GM06990 (cell line): ENCODE results near the gene SMAGP.

Experiments used
- DNase-seq: peaks from one replicate; pipeline ENCODE4 v3.0.0-alpha.2; 2011; ENCODE audit not compliant: insufficient read length; ENCODE audit errors: extremely low read depth
- H3K27me3 ChIP-seq: replicated peaks from 2 replicates; pipeline ENCODE4 v1.6.0; 2011; ENCODE audit warnings: low read length; ENCODE audit not compliant: control insufficient read depth, insufficient read depth
- H3K36me3 ChIP-seq: 2 replicates; pipeline ENCODE4 v1.5.1; 2011; ENCODE audit warnings: low read length; ENCODE audit not compliant: control insufficient read depth, insufficient read depth
- H3K4me3 ChIP-seq: replicated peaks from 2 replicates; pipeline ENCODE4 v1.5.1; 2011; ENCODE audit warnings: low read depth, mild to moderate bottlenecking, control low read depth, low read length
- TF ChIP-seq, protein P1 (sequence below): IDR thresholded peaks from 2 replicates; pipeline ENCODE4 v1.5.1; 2011; ENCODE audit warnings: low read length, control low read depth, mild to moderate bottlenecking, inconsistent platforms; ENCODE audit not compliant: insufficient read depth, poor library complexity, severe bottlenecking

The SMAGP gene

GRCh38 chr12:51199366-51199945 is 70.8 kb downstream of the SMAGP start:
- Histone ChIP-seq H3K4me3 (no peak overlapping the region), H3K36me3 (no peaks in the 10 kb centered on the region), H3K27me3 (no peaks in the 10 kb centered on the region)
- DNase-seq, result no peak
- TF ChIP-seq, protein P1, sequence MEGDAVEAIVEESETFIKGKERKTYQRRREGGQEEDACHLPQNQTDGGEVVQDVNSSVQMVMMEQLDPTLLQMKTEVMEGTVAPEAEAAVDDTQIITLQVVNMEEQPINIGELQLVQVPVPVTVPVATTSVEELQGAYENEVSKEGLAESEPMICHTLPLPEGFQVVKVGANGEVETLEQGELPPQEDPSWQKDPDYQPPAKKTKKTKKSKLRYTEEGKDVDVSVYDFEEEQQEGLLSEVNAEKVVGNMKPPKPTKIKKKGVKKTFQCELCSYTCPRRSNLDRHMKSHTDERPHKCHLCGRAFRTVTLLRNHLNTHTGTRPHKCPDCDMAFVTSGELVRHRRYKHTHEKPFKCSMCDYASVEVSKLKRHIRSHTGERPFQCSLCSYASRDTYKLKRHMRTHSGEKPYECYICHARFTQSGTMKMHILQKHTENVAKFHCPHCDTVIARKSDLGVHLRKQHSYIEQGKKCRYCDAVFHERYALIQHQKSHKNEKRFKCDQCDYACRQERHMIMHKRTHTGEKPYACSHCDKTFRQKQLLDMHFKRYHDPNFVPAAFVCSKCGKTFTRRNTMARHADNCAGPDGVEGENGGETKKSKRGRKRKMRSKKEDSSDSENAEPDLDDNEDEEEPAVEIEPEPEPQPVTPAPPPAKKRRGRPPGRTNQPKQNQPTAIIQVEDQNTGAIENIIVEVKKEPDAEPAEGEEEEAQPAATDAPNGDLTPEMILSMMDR, result no peak

DNA sequence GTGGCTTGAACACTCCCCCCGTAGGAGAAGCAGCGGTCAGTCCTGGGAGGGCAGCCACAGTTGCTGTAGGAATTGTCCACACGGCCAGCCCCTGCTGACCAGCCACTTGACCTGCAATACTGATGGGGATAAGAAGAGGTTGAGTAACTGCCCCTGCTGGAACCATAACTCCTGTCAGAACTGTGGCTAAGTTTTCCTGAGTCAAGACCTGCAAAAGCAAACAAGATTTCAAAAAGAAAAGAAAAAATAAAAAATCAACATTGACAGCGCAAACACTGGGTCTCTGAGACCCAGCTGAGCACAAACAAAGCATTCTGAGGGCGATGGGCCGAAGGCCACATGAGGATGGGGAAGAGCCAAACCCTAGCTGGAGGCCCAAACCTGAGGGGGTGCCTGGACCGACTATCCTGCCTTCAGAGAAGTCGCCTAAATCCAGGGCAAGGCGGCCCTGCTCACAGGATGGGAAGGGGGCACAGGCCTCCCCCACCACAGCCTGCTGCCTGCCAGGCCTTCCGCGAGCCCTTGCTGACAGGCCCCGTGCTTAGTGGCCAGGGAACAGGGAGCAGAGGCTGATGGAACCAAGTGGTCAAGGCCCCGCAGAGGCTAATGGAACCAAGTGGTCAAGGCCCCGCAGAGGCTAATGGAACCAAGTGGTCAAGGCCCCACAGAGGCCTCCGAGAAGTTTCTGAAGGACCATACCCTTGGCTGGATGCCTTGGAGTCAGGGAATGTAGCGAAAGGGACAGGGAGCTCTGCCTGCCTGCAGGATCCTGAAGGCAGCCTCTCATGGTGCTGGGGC is 71.4 kb downstream of the SMAGP start:
- TF ChIP-seq, protein P1, result no peak

DNA sequence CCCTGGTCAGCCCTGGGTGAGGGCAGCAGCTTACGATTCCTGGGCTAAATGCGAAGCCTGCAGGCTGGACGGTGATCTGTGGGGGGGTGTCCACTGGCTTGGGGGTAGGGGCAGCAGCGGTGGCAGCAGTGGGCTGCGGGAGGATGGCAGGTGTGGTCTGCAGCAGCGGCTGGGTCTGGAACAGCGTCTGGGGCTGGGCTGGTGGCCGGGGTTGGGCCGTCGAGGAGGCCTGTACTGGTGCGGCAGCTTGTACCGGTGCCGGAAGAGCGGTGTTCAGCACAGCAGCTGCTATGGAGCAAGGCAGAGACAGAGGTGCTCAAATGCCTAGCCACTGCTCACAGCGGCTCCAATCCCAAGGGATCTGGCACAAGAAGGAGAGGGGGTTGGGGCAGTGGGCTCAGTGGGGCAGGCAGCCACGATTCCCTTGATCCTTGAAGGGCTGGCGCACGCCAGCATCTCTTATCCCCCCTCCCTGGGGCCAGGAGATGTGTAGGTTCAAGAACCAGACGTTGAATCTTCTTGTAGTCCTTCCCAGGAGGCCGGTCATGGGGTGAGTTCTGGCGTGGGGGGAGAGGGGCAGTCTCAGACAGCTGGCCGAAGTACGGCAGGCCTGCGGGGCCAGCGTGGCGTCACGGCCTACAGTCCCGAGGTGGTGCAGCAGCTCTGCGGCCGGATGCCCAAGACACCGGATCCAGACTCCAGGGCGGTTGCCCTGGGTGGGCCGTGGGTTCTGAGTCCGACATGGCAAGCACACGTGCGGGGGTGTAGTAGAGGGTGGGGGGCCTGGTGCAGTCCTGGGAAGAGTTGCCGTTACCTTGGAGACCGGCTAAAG is 72.3 kb downstream of the SMAGP start:
- no peak for DNase-seq
- no peak overlapping the region for H3K4me3 ChIP-seq
- TF ChIP-seq, protein P1, result no peak
- no peaks in the 10 kb centered on the region for H3K36me3 ChIP-seq
- no peaks in the 10 kb centered on the region for H3K27me3 ChIP-seq

More for the DNA sequence above, 71.4 kb downstream of the SMAGP start:
- H3K4me3 ChIP-seq, result no peak overlapping the region
- no peaks in the 10 kb centered on the region for H3K36me3 ChIP-seq
- no peaks in the 10 kb centered on the region for H3K27me3 ChIP-seq
- no peak for DNase-seq

- H3K4me3 ChIP-seq, result no peak overlapping the region
- no peaks in the 10 kb centered on the region for H3K27me3 ChIP-seq
- DNase-seq, result no peak
- H3K36me3 ChIP-seq, result no peaks in the 10 kb centered on the region
- TF ChIP-seq, protein P1, result no peak
Observed at GRCh38 chr12:51196547-51196946, 73.7 kb downstream of the SMAGP start.

DNA sequence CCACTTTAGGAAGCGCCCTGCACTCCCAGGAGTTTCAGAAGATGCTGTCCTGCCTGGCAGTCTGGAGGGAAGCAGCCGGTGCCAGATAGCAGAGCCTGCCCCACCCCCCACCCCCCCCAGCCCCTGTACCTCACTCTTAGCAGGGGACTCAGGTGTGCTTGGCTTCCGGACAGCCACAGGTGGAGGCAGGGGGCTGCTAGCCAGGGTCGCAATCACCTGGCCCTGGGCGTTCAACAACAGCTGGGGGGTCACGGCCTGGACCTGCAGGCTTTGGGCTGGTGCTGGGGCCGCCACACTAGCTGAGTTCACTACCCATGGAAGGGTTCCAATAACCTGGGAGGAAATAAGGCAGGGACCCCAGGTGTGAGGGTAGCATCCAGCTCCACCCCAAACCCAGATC is 74.4 kb downstream of the SMAGP start:
- no peaks in the 10 kb centered on the region for H3K36me3 ChIP-seq
- no peak for DNase-seq
- no peaks in the 10 kb centered on the region for H3K27me3 ChIP-seq
- no peak overlapping the region for H3K4me3 ChIP-seq
- TF ChIP-seq, protein P1, result no peak
